ENCODE results near the gene SFXN1. TPM values are rescaled to one million over a fixed set of nuclear protein-coding genes. Genes with fewer than 3 reads are reported as not detected.

Gene SFXN1
- 33.8 TPM for polyA plus RNA-seq (2013, experiment 1 of 2)
- polyA plus RNA-seq (2013, experiment 2 of 2): 37.6 TPM

- peak within 1 kb of the TSS; percentile 92 for H4K8ac ChIP-seq (ENCODE audit: low read length)
- under 1% methylated on average over 68 of the region's 94 CpGs for WGBS
- peak within 1 kb of the TSS in 1 of 2 experiments; percentile 78 for H3K23ac ChIP-seq (ENCODE audit: low read length in 2 of 2)
- H3K4me1 ChIP-seq (ENCODE audit: control insufficient read depth, insufficient read depth, low read depth, low read length): peaks cover 7% of the 10 kb centered on the region
- no peak within 1 kb of the TSS for H2BK5ac ChIP-seq (ENCODE audit: low read depth, low read length, poor library complexity, severe bottlenecking)
- peak within 1 kb of the TSS; percentile 57 for H2AK5ac ChIP-seq (ENCODE audit: low read length, severe bottlenecking)
- peak within 1 kb of the TSS; percentile 92 for H3K4me2 ChIP-seq (ENCODE audit: low read length, poor library complexity, severe bottlenecking)
- no peaks in the 10 kb centered on the region for H3K9me3 ChIP-seq (ENCODE audit: control insufficient read depth, low read length)
- peak; percentile 70 for DNase-seq
- peak within 1 kb of the TSS in 1 of 2 experiments; percentile 97 for H3K14ac ChIP-seq (ENCODE audit: low read length in 2 of 2)
- peak within 1 kb of the TSS; percentile 91 to 99 for H3K18ac ChIP-seq (ENCODE audit: low read depth in 1 of 2, low read length in 2 of 2)
- H3K79me1 ChIP-seq (replicated peaks; ENCODE audit: low read length, poor library complexity, severe bottlenecking): peaks cover 1% of the 10 kb centered on the region
- H4K91ac ChIP-seq (ENCODE audit: low read length): peak within 1 kb of the TSS; percentile 53
- peak within 1 kb of the TSS; percentile 54 for H2BK15ac ChIP-seq (ENCODE audit: low read depth, poor library complexity, severe bottlenecking)
- H3K4me3 ChIP-seq (ENCODE audit: insufficient read depth in 1 of 2, low read depth in 1 of 2, low read length in 2 of 2): peak within 1 kb of the TSS; percentile 87 to 96
- peak within 1 kb of the TSS; percentile 91 for H3K9ac ChIP-seq (ENCODE audit: low read length)
- H3K27ac ChIP-seq (ENCODE audit: low read length, poor library complexity, severe bottlenecking): peak within 1 kb of the TSS; percentile 52
- peaks cover 4 to 9% of the 10 kb centered on the region in 2 experiments for H3K27me3 ChIP-seq (ENCODE audit: control insufficient read depth in 1 of 2, insufficient read depth in 1 of 2, low read length in 2 of 2)
- H3K36me3 ChIP-seq (ENCODE audit: control insufficient read depth in 1 of 2, insufficient read depth in 2 of 2, low read depth in 1 of 2, low read length in 2 of 2): peaks cover 6 to 28% of the 10 kb centered on the region in 2 experiments
- H2BK120ac ChIP-seq (ENCODE audit: low read depth, low read length): peak within 1 kb of the TSS; percentile 68
- H3K4ac ChIP-seq (ENCODE audit: low read depth in 1 of 2, low read length in 2 of 2): peak within 1 kb of the TSS; percentile 49 to 88
- peak within 1 kb of the TSS in 1 of 2 experiments; percentile 1 for H2BK12ac ChIP-seq (ENCODE audit: low read length in 2 of 2)
- peak within 1 kb of the TSS; percentile 96 for H2AFZ ChIP-seq (ENCODE audit: low read depth, low read length)
These were observed at the start of gene SFXN1 for GRCh38 chr5:175478384-175479124. Gene SFXN1 (plus strand): TSS chr5:175478560. CDS start chr5:175492104, 13,544 bp downstream.

- no peaks in the 10 kb centered on the region for H3K4me1 ChIP-seq (ENCODE audit: control insufficient read depth, insufficient read depth, low read depth, low read length)
- no peak overlapping the region for H2BK5ac ChIP-seq (ENCODE audit: low read depth, low read length, poor library complexity, severe bottlenecking)
- no peak overlapping the region for H3K23ac ChIP-seq (ENCODE audit: low read length in 2 of 2)
- H2BK12ac ChIP-seq (ENCODE audit: low read length in 2 of 2): no peak overlapping the region
- no peak overlapping the region for H4K91ac ChIP-seq (ENCODE audit: low read length)
- DNase-seq: no peak
- no peak overlapping the region for H3K27ac ChIP-seq (ENCODE audit: low read length, poor library complexity, severe bottlenecking)
- no peak overlapping the region for H2BK120ac ChIP-seq (ENCODE audit: low read depth, low read length)
- no peaks in the 10 kb centered on the region for H3K36me3 ChIP-seq (ENCODE audit: control insufficient read depth in 1 of 2, insufficient read depth in 2 of 2, low read depth in 1 of 2, low read length in 2 of 2)
- no peaks in the 10 kb centered on the region for H3K79me1 ChIP-seq (replicated peaks; ENCODE audit: low read length, poor library complexity, severe bottlenecking)
- 54% methylated on average over 6 of the region's 6 CpGs for WGBS
- H2AK5ac ChIP-seq (ENCODE audit: low read length, severe bottlenecking): no peak overlapping the region
- H3K18ac ChIP-seq (ENCODE audit: low read depth in 1 of 2, low read length in 2 of 2): no peak overlapping the region
- no peak overlapping the region for H2BK15ac ChIP-seq (ENCODE audit: low read depth, poor library complexity, severe bottlenecking)
- no peak overlapping the region for H3K14ac ChIP-seq (ENCODE audit: low read length in 2 of 2)
- no peak overlapping the region for H3K9ac ChIP-seq (ENCODE audit: low read length)
- no peak overlapping the region for H3K4me3 ChIP-seq (ENCODE audit: insufficient read depth in 1 of 2, low read depth in 1 of 2, low read length in 2 of 2)
- H4K8ac ChIP-seq (ENCODE audit: low read length): no peak overlapping the region
- H3K27me3 ChIP-seq (ENCODE audit: control insufficient read depth in 1 of 2, insufficient read depth in 1 of 2, low read length in 2 of 2): peaks cover 0 to 7% of the 10 kb centered on the region in 2 experiments
- no peak overlapping the region for H3K4ac ChIP-seq (ENCODE audit: low read depth in 1 of 2, low read length in 2 of 2)
- no peaks in the 10 kb centered on the region for H3K9me3 ChIP-seq (ENCODE audit: control insufficient read depth, low read length)
- no peak overlapping the region for H3K4me2 ChIP-seq (ENCODE audit: low read length, poor library complexity, severe bottlenecking)
- no peak overlapping the region for H2AFZ ChIP-seq (ENCODE audit: low read depth, low read length)
These were observed 43.6 kb upstream of the SFXN1 start for GRCh38 chr5:175434800-175435199.

DNA sequence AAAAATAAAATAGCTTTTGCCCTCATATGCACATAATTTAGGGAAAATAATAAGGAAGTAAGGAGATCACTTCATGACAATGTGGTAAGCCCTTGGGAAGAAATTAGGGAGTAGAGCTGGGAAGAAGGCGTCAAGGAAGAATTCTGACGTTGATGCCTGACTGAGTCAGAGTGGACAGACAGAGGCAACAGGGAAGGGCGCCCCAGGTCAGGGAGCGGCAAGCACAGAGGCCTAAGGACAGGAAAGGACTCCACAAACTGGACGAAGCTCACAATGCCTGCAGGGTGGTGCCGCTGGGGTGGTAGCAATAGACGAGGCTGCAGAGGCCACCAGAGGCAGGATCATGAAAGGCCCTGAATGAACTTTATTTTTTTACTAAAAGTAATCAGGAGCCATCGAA lies 42.0 kb upstream of the SFXN1 start:
- Histone ChIP-seq H3K79me1 (replicated peaks; ENCODE audit: low read length, poor library complexity, severe bottlenecking) (no peaks in the 10 kb centered on the region), H3K4ac (ENCODE audit: low read depth in 1 of 2, low read length in 2 of 2) (no peak overlapping the region), H3K4me3 (ENCODE audit: insufficient read depth in 1 of 2, low read depth in 1 of 2, low read length in 2 of 2) (no peak overlapping the region), H2BK12ac (ENCODE audit: low read length in 2 of 2) (no peak overlapping the region), H3K4me2 (ENCODE audit: low read length, poor library complexity, severe bottlenecking) (no peak overlapping the region), H3K9me3 (ENCODE audit: control insufficient read depth, low read length) (no peaks in the 10 kb centered on the region), H3K14ac (ENCODE audit: low read length in 2 of 2) (no peak overlapping the region), H3K18ac (ENCODE audit: low read depth in 1 of 2, low read length in 2 of 2) (no peak overlapping the region), H3K9ac (ENCODE audit: low read length) (no peak overlapping the region), H2BK5ac (ENCODE audit: low read depth, low read length, poor library complexity, severe bottlenecking) (no peak overlapping the region), H3K27ac (ENCODE audit: low read length, poor library complexity, severe bottlenecking) (no peak overlapping the region), H4K91ac (ENCODE audit: low read length) (no peak overlapping the region), H2BK15ac (ENCODE audit: low read depth, poor library complexity, severe bottlenecking) (no peak overlapping the region), H2AFZ (ENCODE audit: low read depth, low read length) (no peak overlapping the region), H2BK120ac (ENCODE audit: low read depth, low read length) (no peak overlapping the region), H2AK5ac (ENCODE audit: low read length, severe bottlenecking) (no peak overlapping the region), H3K23ac (ENCODE audit: low read length in 2 of 2) (no peak overlapping the region), H3K27me3 (ENCODE audit: control insufficient read depth in 1 of 2, insufficient read depth in 1 of 2, low read length in 2 of 2) (peaks cover 0 to 11% of the 10 kb centered on the region in 2 experiments), H3K4me1 (ENCODE audit: control insufficient read depth, insufficient read depth, low read depth, low read length) (no peaks in the 10 kb centered on the region), H3K36me3 (ENCODE audit: control insufficient read depth in 1 of 2, insufficient read depth in 2 of 2, low read depth in 1 of 2, low read length in 2 of 2) (no peaks in the 10 kb centered on the region), H4K8ac (ENCODE audit: low read length) (no peak overlapping the region)
- no peak for DNase-seq
- 52% methylated on average over 7 of the region's 8 CpGs for WGBS

GRCh38 chr5:175438234-175438857 lies 40.0 kb upstream of the SFXN1 start:
- H3K9ac ChIP-seq (ENCODE audit: low read length): no peak overlapping the region
- no peaks in the 10 kb centered on the region for H3K36me3 ChIP-seq (ENCODE audit: control insufficient read depth in 1 of 2, insufficient read depth in 2 of 2, low read depth in 1 of 2, low read length in 2 of 2)
- DNase-seq: no peak
- H2BK15ac ChIP-seq (ENCODE audit: low read depth, poor library complexity, severe bottlenecking): no peak overlapping the region
- no CpG with 5 or more reads among the region's 3 CpGs for WGBS
- no peak overlapping the region for H2AFZ ChIP-seq (ENCODE audit: low read depth, low read length)
- no peaks in the 10 kb centered on the region for H3K4me1 ChIP-seq (ENCODE audit: control insufficient read depth, insufficient read depth, low read depth, low read length)
- H3K9me3 ChIP-seq (ENCODE audit: control insufficient read depth, low read length): no peaks in the 10 kb centered on the region
- H3K79me1 ChIP-seq (replicated peaks; ENCODE audit: low read length, poor library complexity, severe bottlenecking): no peaks in the 10 kb centered on the region
- H3K27me3 ChIP-seq (ENCODE audit: control insufficient read depth in 1 of 2, insufficient read depth in 1 of 2, low read length in 2 of 2): peaks cover 19 to 26% of the 10 kb centered on the region in 2 experiments
- no peak overlapping the region for H3K14ac ChIP-seq (ENCODE audit: low read length in 2 of 2)
- H2BK120ac ChIP-seq (ENCODE audit: low read depth, low read length): no peak overlapping the region
- no peak overlapping the region for H2BK5ac ChIP-seq (ENCODE audit: low read depth, low read length, poor library complexity, severe bottlenecking)
- no peak overlapping the region for H2AK5ac ChIP-seq (ENCODE audit: low read length, severe bottlenecking)
- no peak overlapping the region for H3K4ac ChIP-seq (ENCODE audit: low read depth in 1 of 2, low read length in 2 of 2)
- no peak overlapping the region for H3K23ac ChIP-seq (ENCODE audit: low read length in 2 of 2)
- H2BK12ac ChIP-seq (ENCODE audit: low read length in 2 of 2): no peak overlapping the region
- no peak overlapping the region for H3K4me2 ChIP-seq (ENCODE audit: low read length, poor library complexity, severe bottlenecking)
- H3K18ac ChIP-seq (ENCODE audit: low read depth in 1 of 2, low read length in 2 of 2): no peak overlapping the region
- H3K27ac ChIP-seq (ENCODE audit: low read length, poor library complexity, severe bottlenecking): no peak overlapping the region
- H4K8ac ChIP-seq (ENCODE audit: low read length): no peak overlapping the region
- no peak overlapping the region for H4K91ac ChIP-seq (ENCODE audit: low read length)
- H3K4me3 ChIP-seq (ENCODE audit: insufficient read depth in 1 of 2, low read depth in 1 of 2, low read length in 2 of 2): no peak overlapping the region

Data from mesenchymal stem cell (in vitro differentiated cells and primary cell).